ENCODE results near the gene ADNP. TPM values are rescaled to one million over a fixed set of nuclear protein-coding genes. Genes with fewer than 3 reads are reported as not detected.

The ADNP gene
- polyA plus RNA-seq, 1 donor (not counting 4 experiments of a cell fraction or from before 2014, with no cell fraction given): 29.3 TPM

GRCh38 chr20:50969912-50970311 lies 38.7 kb upstream of the ADNP start:
- H3K4me1 ChIP-seq (ENCODE audit: control insufficient read depth, extremely low read depth, insufficient read depth, low read length): no peaks in the 10 kb centered on the region
- dilution Hi-C loops (cut with MboI; ENCODE audit: extremely low pct_ligation_motif_present, low sequenced_read_pairs): no loop called here
- no peaks in the 10 kb centered on the region for H4K20me1 ChIP-seq (ENCODE audit: control insufficient read depth, extremely low read depth, insufficient read depth, low read length)
- no peaks in the 10 kb centered on the region for H3K27me3 ChIP-seq (ENCODE audit: control insufficient read depth, extremely low read depth, insufficient read depth, low read length)
- H3K9me1 ChIP-seq (ENCODE audit: control insufficient read depth, extremely low read depth, insufficient read depth, low read length): no peaks in the 10 kb centered on the region
- H3K4me2 ChIP-seq (ENCODE audit: control insufficient read depth, extremely low read depth, insufficient read depth, low read depth, low read length): no peak overlapping the region
- H3K9ac ChIP-seq (ENCODE audit: control insufficient read depth, extremely low read depth, insufficient read depth, low read length): no peak overlapping the region
- H3K4me3 ChIP-seq (ENCODE audit: control insufficient read depth in 2 of 3, extremely low read depth in 1 of 3, insufficient read depth in 2 of 3, low read depth in 1 of 3, low read length in 3 of 3): no peak overlapping the region
- H3K79me2 ChIP-seq (ENCODE audit: control insufficient read depth, insufficient read depth, low read length): no peaks in the 10 kb centered on the region
- no peaks in the 10 kb centered on the region for H3K9me3 ChIP-seq (ENCODE audit: control insufficient read depth, low read depth, low read length)
- DNase-seq (ENCODE audit: low read depth, low spot score) (no peak), FAIRE-seq (no peak)
- H3K36me3 ChIP-seq (ENCODE audit: control insufficient read depth in 2 of 2, extremely low read depth in 1 of 2, insufficient read depth in 2 of 2, low read length in 2 of 2): no peaks in the 10 kb centered on the region
- TF ChIP-seq EZH2 (IDR thresholded peaks at IDR 0.05; ENCODE audit: low read length): no peak
- no peak for TF ChIP-seq CTCF (optimal IDR thresholded peaks at IDR 0.05 in 1 of 3, IDR thresholded peaks at IDR 0.05 in 1 of 3, conservative IDR thresholded peaks at IDR 0.05 in 1 of 3; ENCODE audit: extremely low read depth in 1 of 3, insufficient read depth in 2 of 3, low read length in 3 of 3)
- no peak overlapping the region for H2AFZ ChIP-seq (ENCODE audit: control insufficient read depth, low read length)
- no peak overlapping the region for H3K27ac ChIP-seq (ENCODE audit: control insufficient read depth, insufficient read depth, low read length)

- dilution Hi-C loops (cut with MboI; ENCODE audit: extremely low pct_ligation_motif_present, low sequenced_read_pairs): no loop called here
- Histone ChIP-seq H3K4me1 (ENCODE audit: control insufficient read depth, extremely low read depth, insufficient read depth, low read length) (no peaks in the 10 kb centered on the region), H3K9me3 (ENCODE audit: control insufficient read depth, low read depth, low read length) (no peaks in the 10 kb centered on the region), H3K4me3 (ENCODE audit: control insufficient read depth in 2 of 3, extremely low read depth in 1 of 3, insufficient read depth in 2 of 3, low read depth in 1 of 3, low read length in 3 of 3) (no peak overlapping the region), H3K9me1 (ENCODE audit: control insufficient read depth, extremely low read depth, insufficient read depth, low read length) (no peaks in the 10 kb centered on the region), H3K36me3 (ENCODE audit: control insufficient read depth in 2 of 2, extremely low read depth in 1 of 2, insufficient read depth in 2 of 2, low read length in 2 of 2) (no peaks in the 10 kb centered on the region), H3K27ac (ENCODE audit: control insufficient read depth, insufficient read depth, low read length) (no peak overlapping the region), H3K79me2 (ENCODE audit: control insufficient read depth, insufficient read depth, low read length) (no peaks in the 10 kb centered on the region), H4K20me1 (ENCODE audit: control insufficient read depth, extremely low read depth, insufficient read depth, low read length) (no peaks in the 10 kb centered on the region), H3K9ac (ENCODE audit: control insufficient read depth, extremely low read depth, insufficient read depth, low read length) (no peak overlapping the region), H2AFZ (ENCODE audit: control insufficient read depth, low read length) (no peak overlapping the region), H3K27me3 (ENCODE audit: control insufficient read depth, extremely low read depth, insufficient read depth, low read length) (no peaks in the 10 kb centered on the region), H3K4me2 (ENCODE audit: control insufficient read depth, extremely low read depth, insufficient read depth, low read depth, low read length) (no peak overlapping the region)
- no peak for FAIRE-seq
- DNase-seq (ENCODE audit: low read depth, low spot score): no peak
- TF ChIP-seq CTCF (optimal IDR thresholded peaks at IDR 0.05 in 1 of 3, IDR thresholded peaks at IDR 0.05 in 1 of 3, conservative IDR thresholded peaks at IDR 0.05 in 1 of 3; ENCODE audit: extremely low read depth in 1 of 3, insufficient read depth in 2 of 3, low read length in 3 of 3) (no peak), EZH2 (IDR thresholded peaks at IDR 0.05; ENCODE audit: low read length) (no peak)
Measured at GRCh38 chr20:50969435-50969834, 38.2 kb upstream of the ADNP start.
